HEK293 (cell line): ENCODE measurements around the gene PLCH2.

Source experiments
- CTCF ChIA-PET: fragments of 350-600 bp; formaldehyde crosslinking; extraction: SDS; loops from one replicate; lab custom pipeline; 2021; ENCODE audit warnings: antibody characterized with exemption; lab: Yijun Ruan, JAX
- POLR2A ChIA-PET: fragments of 300-600 bp; formaldehyde crosslinking; extraction: SDS; loops from one replicate; lab custom pipeline; 2020; ENCODE audit warnings: antibody characterized with exemption, inconsistent platforms; lab: Yijun Ruan, JAX
- H3K27ac ChIP-seq: fragments of 200-500 bp; sonication (Bioruptor generic); 2 replicates; pipeline ENCODE4 v1.5.1; 2014; ENCODE audit warnings: low read depth, low read length, control low read depth, inconsistent platforms; ENCODE audit errors: extremely low read depth
- H3K36me3 ChIP-seq, 2 experiments: fragments of 200-500 bp in 1 of 2; sonication (Bioruptor generic) in 1 of 2; 1 replicate in 1 of 2; 2 replicates in 1 of 2; pipeline ENCODE4 v1.5.1; 2014 to 2017; ENCODE audit warnings: inconsistent platforms in 2 of 2, low read length in 2 of 2; ENCODE audit not compliant: control insufficient read depth in 2 of 2, insufficient read depth in 1 of 2
- H3K4me1 ChIP-seq: fragments of 200-500 bp; sonication (Bioruptor generic); 2 replicates; pipeline ENCODE4 v1.5.1; 2014; ENCODE audit warnings: mild to moderate bottlenecking, low read length, inconsistent platforms; ENCODE audit not compliant: control insufficient read depth, insufficient read depth
- H3K4me3 ChIP-seq: 2 replicates; pipeline ENCODE4 v1.5.1; 2011; ENCODE audit warnings: low read depth, mild to moderate bottlenecking, control low read depth, low read length, moderate library complexity
- H3K9me3 ChIP-seq: fragments of 200-500 bp; sonication (Bioruptor generic); 2 replicates; pipeline ENCODE4 v1.5.1; 2014; ENCODE audit warnings: low read depth, low read length, inconsistent platforms; ENCODE audit not compliant: control insufficient read depth, insufficient read depth
- BCL11A ChIP-seq: fragments of 450-650 bp; formaldehyde crosslinking; IDR thresholded peaks from 2 replicates; pipeline ENCODE4 v1.5.1; 2016; ENCODE audit warnings: low read depth, missing biosample characterization, missing genetic modification characterization
- FEZF1 ChIP-seq: fragments of 450-650 bp; formaldehyde crosslinking; IDR thresholded peaks from 2 replicates; pipeline ENCODE4 v1.5.1; 2016; ENCODE audit warnings: missing biosample characterization, missing genetic modification characterization
- GLIS2 ChIP-seq: fragments of 450-650 bp; formaldehyde crosslinking; IDR thresholded peaks from 2 replicates; pipeline ENCODE4 v1.5.1; 2016; ENCODE audit warnings: missing biosample characterization, missing genetic modification characterization
- KLF1 ChIP-seq: fragments of 450-650 bp; formaldehyde crosslinking; IDR thresholded peaks from 2 replicates; pipeline ENCODE4 v1.5.1; 2016; ENCODE audit warnings: missing biosample characterization, missing genetic modification characterization
- KLF8 ChIP-seq: fragments of 450-650 bp; formaldehyde crosslinking; IDR thresholded peaks from 2 replicates; pipeline ENCODE4 v1.5.1; 2016; ENCODE audit warnings: missing biosample characterization, missing genetic modification characterization
- SCRT1 ChIP-seq: fragments of 450-650 bp; formaldehyde crosslinking; IDR thresholded peaks from 2 replicates; pipeline ENCODE4 v1.5.1; 2016; ENCODE audit warnings: missing biosample characterization, missing genetic modification characterization, borderline replicate concordance
- SP2 ChIP-seq: fragments of 450-650 bp; formaldehyde crosslinking; IDR thresholded peaks from 2 replicates; pipeline ENCODE4 v1.5.1; 2016; ENCODE audit warnings: missing biosample characterization, missing genetic modification characterization
- ZBTB1 ChIP-seq: fragments of 450-650 bp; formaldehyde crosslinking; IDR thresholded peaks from 2 replicates; pipeline ENCODE4 v1.5.1; 2016; ENCODE audit warnings: missing biosample characterization, missing genetic modification characterization
- ZBTB48 ChIP-seq: fragments of 450-650 bp; formaldehyde crosslinking; IDR thresholded peaks from 2 replicates; pipeline ENCODE4 v1.5.1; 2016; ENCODE audit warnings: missing biosample characterization, missing genetic modification characterization
- ZIC2 ChIP-seq: fragments of 450-650 bp; formaldehyde crosslinking; IDR thresholded peaks from 2 replicates; pipeline ENCODE4 v1.5.1; 2016; ENCODE audit warnings: missing biosample characterization, missing genetic modification characterization
- ZNF112 ChIP-seq: fragments of 450-650 bp; formaldehyde crosslinking; IDR thresholded peaks from 2 replicates; pipeline ENCODE4 v1.5.0; 2017; ENCODE audit warnings: missing biosample characterization, missing genetic modification characterization
- ZNF114 ChIP-seq: fragments of 450-650 bp; formaldehyde crosslinking; IDR thresholded peaks from 2 replicates; pipeline ENCODE4 v1.5.0; 2017; ENCODE audit warnings: missing biosample characterization, missing genetic modification characterization
- ZNF2 ChIP-seq: fragments of 450-650 bp; formaldehyde crosslinking; IDR thresholded peaks from 2 replicates; pipeline ENCODE4 v1.5.1; 2016; ENCODE audit warnings: missing biosample characterization, missing genetic modification characterization
- ZNF202 ChIP-seq: fragments of 450-650 bp; formaldehyde crosslinking; IDR thresholded peaks from 2 replicates; pipeline ENCODE4 v1.5.1; 2016; ENCODE audit warnings: missing biosample characterization, missing genetic modification characterization, borderline replicate concordance
- ZNF302 ChIP-seq: fragments of 450-650 bp; formaldehyde crosslinking; IDR thresholded peaks from 2 replicates; pipeline ENCODE4 v1.5.1; 2016; ENCODE audit warnings: missing biosample characterization, missing genetic modification characterization, low read depth
- ZNF366 ChIP-seq: fragments of 450-650 bp; formaldehyde crosslinking; conservative IDR thresholded peaks from 2 replicates; pipeline ENCODE4 v1.5.1; 2016; ENCODE audit warnings: missing biosample characterization, missing genetic modification characterization
- ZNF404 ChIP-seq: fragments of 450-650 bp; formaldehyde crosslinking; IDR thresholded peaks from 2 replicates; pipeline ENCODE4 v1.5.1; 2017; ENCODE audit warnings: missing biosample characterization, missing genetic modification characterization
- ZNF501 ChIP-seq: fragments of 450-650 bp; formaldehyde crosslinking; IDR thresholded peaks from 2 replicates; pipeline ENCODE4 v1.5.1; 2016; ENCODE audit warnings: missing biosample characterization, missing genetic modification characterization
- ZNF561 ChIP-seq: fragments of 450-650 bp; IDR thresholded peaks from 2 replicates; pipeline ENCODE4 v1.5.1; 2018; ENCODE audit warnings: missing biosample characterization, missing genetic modification characterization, borderline replicate concordance
- ZNF600 ChIP-seq: fragments of 450-650 bp; formaldehyde crosslinking; IDR thresholded peaks from 2 replicates; pipeline ENCODE4 v1.5.1; 2016; ENCODE audit warnings: missing biosample characterization, missing genetic modification characterization
- ZNF629 ChIP-seq: fragments of 450-650 bp; formaldehyde crosslinking; IDR thresholded peaks from 2 replicates; pipeline ENCODE4 v1.5.1; 2017; ENCODE audit warnings: missing biosample characterization, missing genetic modification characterization
- TF ChIP-seq, protein P1 (sequence below): IDR thresholded peaks from 2 replicates; pipeline ENCODE4 v1.6.1; 2011; ENCODE audit warnings: mild to moderate bottlenecking, low read depth, low read length, borderline replicate concordance
- TF ChIP-seq, protein P2 (sequence below): fragments of 450-650 bp; formaldehyde crosslinking; IDR thresholded peaks from 2 replicates; pipeline ENCODE4 v1.5.1; 2016; ENCODE audit warnings: missing biosample characterization, missing genetic modification characterization
- TF ChIP-seq, protein P3 (sequence below): fragments of 450-650 bp; formaldehyde crosslinking; optimal IDR thresholded peaks from 2 replicates; pipeline ENCODE3; 2016; ENCODE audit warnings: missing biosample characterization, mild to moderate bottlenecking, missing genetic modification characterization

The PLCH2 gene

DNA sequence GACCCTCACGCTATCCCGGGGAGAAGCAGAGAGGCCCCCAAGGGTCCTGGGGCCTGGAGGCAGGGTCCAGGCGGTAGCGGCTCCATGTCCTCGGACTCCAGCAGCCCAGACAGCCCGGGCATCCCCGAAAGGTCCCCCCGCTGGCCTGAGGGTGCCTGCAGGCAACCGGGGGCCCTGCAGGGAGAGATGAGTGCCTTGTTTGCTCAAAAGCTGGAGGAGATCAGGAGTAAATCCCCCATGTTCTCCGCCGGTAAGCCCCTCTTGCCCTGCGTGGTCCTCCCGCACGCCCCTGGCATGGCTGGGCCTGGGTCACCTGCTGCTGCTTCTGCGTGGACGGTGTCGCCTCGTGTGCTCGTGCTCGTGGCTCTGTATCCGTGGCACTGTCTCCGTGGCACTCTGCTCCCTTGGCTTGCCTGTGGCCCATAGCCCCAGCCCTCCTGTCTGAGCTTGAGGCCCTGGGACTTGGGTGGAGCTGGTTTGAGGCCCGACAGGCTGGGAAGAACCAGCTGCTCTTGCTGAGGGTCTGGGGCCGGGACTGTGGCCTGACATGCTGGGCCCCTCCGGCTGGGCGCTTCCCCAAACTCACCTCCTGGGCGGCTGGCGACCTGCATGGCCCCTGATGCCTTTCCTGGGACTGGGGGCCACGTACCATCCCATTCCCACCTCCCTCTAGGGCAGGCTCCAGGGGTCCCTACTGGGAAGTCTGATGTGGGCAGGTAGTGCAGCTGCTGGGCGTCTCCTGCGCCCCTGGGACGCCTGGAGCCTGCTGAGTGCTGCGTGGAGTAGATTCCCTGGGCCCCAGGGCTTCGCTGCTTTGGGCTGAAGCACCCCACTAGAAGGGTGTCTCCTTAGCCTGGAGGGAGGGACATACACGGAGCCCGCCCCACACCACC is 26.8 kb downstream of the PLCH2 start:
- POLR2A ChIA-PET: interaction anchor here (1.4 to 1.6 kb wide), 2 partner anchors 23 to 43 kb away, joined by 4 read pairs; partner anchors contain the start of gene PANK4
- H3K4me3 ChIP-seq: no peak overlapping the region
- H3K27ac ChIP-seq: no peak overlapping the region
- H3K9me3 ChIP-seq: no peaks in the 10 kb centered on the region
- CTCF ChIA-PET: no interaction called here
- no peak for TF ChIP-seq ZNF629
- no peak for TF ChIP-seq ZNF366 (tag by site-specific recombination)
- TF ChIP-seq ZNF2 (tag by site-specific recombination): no peak
- no peak for TF ChIP-seq FEZF1 (tag by site-specific recombination)
- peak; percentile 59 for TF ChIP-seq ZIC2 (tag by site-specific recombination)
- TF ChIP-seq, protein P1, sequence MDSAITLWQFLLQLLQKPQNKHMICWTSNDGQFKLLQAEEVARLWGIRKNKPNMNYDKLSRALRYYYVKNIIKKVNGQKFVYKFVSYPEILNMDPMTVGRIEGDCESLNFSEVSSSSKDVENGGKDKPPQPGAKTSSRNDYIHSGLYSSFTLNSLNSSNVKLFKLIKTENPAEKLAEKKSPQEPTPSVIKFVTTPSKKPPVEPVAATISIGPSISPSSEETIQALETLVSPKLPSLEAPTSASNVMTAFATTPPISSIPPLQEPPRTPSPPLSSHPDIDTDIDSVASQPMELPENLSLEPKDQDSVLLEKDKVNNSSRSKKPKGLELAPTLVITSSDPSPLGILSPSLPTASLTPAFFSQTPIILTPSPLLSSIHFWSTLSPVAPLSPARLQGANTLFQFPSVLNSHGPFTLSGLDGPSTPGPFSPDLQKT: no peak
- TF ChIP-seq ZBTB1 (tag by site-specific recombination): no peak
- TF ChIP-seq ZNF302: no peak
- TF ChIP-seq ZNF600: 0 out of 2 replicates have a peak, but pooled peaks have one; percentile 12
- TF ChIP-seq ZNF202 (tag by site-specific recombination): no peak
- TF ChIP-seq ZBTB48 (tag by site-specific recombination): 0 out of 2 replicates have a peak, but pooled peaks have one; percentile 31
- TF ChIP-seq ZNF501 (tag by site-specific recombination): no peak
- TF ChIP-seq GLIS2: no peak
- TF ChIP-seq ZNF114 (tag by site-specific recombination): no peak
- TF ChIP-seq, all 188 proteins: peak for 3
- Histone ChIP-seq H3K4me1 (no peaks in the 10 kb centered on the region), H3K36me3 (peaks cover 0 to 12% of the 10 kb centered on the region in 2 experiments; a peak in 1 of 3 replicates)

DNA sequence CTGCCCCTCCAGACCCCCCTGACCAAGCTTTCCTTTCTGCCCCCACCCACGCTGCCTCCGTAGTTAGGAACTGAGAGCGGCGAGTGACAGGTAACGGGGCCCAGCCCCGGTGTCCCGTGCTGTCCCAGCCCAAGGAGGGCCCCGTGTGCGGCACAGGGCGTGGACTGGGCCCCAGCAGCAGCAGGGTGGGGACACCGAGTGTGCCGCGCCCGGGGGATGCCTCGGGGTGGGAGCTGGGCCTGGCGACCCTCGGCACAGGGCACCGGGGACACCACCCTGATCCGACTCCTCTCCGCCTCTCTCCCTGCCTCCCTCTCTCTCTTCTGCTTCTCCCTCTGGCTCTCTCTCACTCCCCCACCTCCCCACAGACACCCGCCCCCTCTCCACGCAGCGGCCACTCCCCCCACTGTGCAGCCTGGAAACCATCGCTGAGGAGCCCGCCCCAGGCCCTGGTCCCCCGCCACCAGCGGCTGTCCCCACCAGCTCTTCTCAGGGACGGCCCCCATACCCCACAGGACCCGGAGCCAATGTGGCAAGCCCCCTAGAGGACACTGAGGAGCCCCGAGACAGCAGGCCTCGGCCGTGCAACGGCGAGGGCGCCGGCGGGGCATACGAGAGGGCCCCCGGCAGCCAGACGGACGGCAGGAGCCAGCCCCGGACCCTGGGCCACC is 27.6 kb downstream of the PLCH2 start:
- H3K36me3 ChIP-seq: peaks cover 0 to 18% of the 10 kb centered on the region in 2 experiments; a peak in 1 of 3 replicates
- CTCF ChIA-PET: no interaction called here
- no peak overlapping the region for H3K4me3 ChIP-seq
- H3K27ac ChIP-seq: no peak overlapping the region
- H3K4me1 ChIP-seq: no peaks in the 10 kb centered on the region
- TF ChIP-seq KLF8 (tag by site-specific recombination): peak; percentile 33; the same call in 1 of the 2 replicates
- no peak for TF ChIP-seq SP2 (tag by site-specific recombination)
- TF ChIP-seq KLF1 (tag by site-specific recombination): peak; percentile 98
- TF ChIP-seq ZNF404: no peak
- no peak for TF ChIP-seq ZNF561 (tag by site-specific recombination)
- no peak for TF ChIP-seq SCRT1 (tag by site-specific recombination)
- TF ChIP-seq, protein P2, sequence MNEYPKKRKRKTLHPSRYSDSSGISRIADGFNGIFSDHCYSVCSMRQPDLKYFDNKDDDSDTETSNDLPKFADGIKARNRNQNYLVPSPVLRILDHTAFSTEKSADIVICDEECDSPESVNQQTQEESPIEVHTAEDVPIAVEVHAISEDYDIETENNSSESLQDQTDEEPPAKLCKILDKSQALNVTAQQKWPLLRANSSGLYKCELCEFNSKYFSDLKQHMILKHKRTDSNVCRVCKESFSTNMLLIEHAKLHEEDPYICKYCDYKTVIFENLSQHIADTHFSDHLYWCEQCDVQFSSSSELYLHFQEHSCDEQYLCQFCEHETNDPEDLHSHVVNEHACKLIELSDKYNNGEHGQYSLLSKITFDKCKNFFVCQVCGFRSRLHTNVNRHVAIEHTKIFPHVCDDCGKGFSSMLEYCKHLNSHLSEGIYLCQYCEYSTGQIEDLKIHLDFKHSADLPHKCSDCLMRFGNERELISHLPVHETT: no peak
- no peak for TF ChIP-seq ZNF366 (tag by site-specific recombination)
- TF ChIP-seq BCL11A (tag by site-specific recombination): no peak
- TF ChIP-seq, protein P3, sequence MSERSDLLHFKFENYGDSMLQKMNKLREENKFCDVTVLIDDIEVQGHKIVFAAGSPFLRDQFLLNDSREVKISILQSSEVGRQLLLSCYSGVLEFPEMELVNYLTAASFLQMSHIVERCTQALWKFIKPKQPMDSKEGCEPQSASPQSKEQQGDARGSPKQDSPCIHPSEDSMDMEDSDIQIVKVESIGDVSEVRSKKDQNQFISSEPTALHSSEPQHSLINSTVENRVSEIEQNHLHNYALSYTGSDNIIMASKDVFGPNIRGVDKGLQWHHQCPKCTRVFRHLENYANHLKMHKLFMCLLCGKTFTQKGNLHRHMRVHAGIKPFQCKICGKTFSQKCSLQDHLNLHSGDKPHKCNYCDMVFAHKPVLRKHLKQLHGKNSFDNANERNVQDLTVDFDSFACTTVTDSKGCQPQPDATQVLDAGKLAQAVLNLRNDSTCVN (tag by site-specific recombination): no peak
- no peak for TF ChIP-seq ZNF112 (tag by site-specific recombination)
- TF ChIP-seq, all 188 proteins: peak for 2
- POLR2A ChIA-PET: interaction anchor here (1.4 kb wide), 1 partner anchor 23 kb away, joined by 4 read pairs; the partner anchor contains the start of gene PANK4
- no peaks in the 10 kb centered on the region for H3K9me3 ChIP-seq
